H1 (cell line): Measurements from ENCODE around the gene INSIG1. TPM values are rescaled to one million over a fixed set of nuclear protein-coding genes. Genes with fewer than 3 reads are reported as not detected.

ENCODE experiments used
- CTCF ChIA-PET: fragments of 300-600 bp; sonication (Branson Sonifier 250); formaldehyde crosslinking; loops from one replicate; lab custom pipeline; 2021; ENCODE audit not compliant: partially characterized antibody; lab: Charles Lee
- POLR2A ChIA-PET: fragments of 300-600 bp; sonication (Branson Sonifier 250); formaldehyde crosslinking; loops from one replicate; lab custom pipeline; 2021; ENCODE audit warnings: inconsistent platforms; ENCODE audit not compliant: partially characterized antibody; lab: Charles Lee
- DNase-seq, 2 experiments: peaks; one replicate each; pipeline versions ENCODE4 v3.0.0 to v3.0.0-alpha.2; 2010 to 2022; ENCODE audit warnings: low spot score in 2 of 2, low read depth in 1 of 2, mixed read lengths in 1 of 2
- FAIRE-seq: peaks from 2 replicates; lab custom pipeline; 2011; peaks lifted over from hg19 to GRCh38; lab: Jason Lieb, UNC
- H2AFZ ChIP-seq: 2 replicates; pipeline ENCODE4 v1.8.1; 2012; ENCODE audit warnings: low read length, inconsistent platforms
- H2AK5ac ChIP-seq: 2 replicates; pipeline ENCODE4 v1.6.1; 2013; ENCODE audit warnings: low read depth, low read length
- H2BK120ac ChIP-seq: replicated peaks from 2 replicates; pipeline ENCODE3; 2013; ENCODE audit warnings: low read depth, low read length, inconsistent platforms
- H2BK12ac ChIP-seq: 2 replicates; pipeline ENCODE4 v1.6.1; 2013; ENCODE audit warnings: low read depth, low read length
- H2BK15ac ChIP-seq: 2 replicates; pipeline ENCODE4 v1.6.1; 2013; ENCODE audit warnings: low read length
- H2BK20ac ChIP-seq: 2 replicates; pipeline ENCODE4 v1.6.1; 2013; ENCODE audit warnings: low read length
- H2BK5ac ChIP-seq: 2 replicates; pipeline ENCODE4 v1.6.1; 2013; ENCODE audit warnings: low read depth, low read length
- H3K14ac ChIP-seq: 2 replicates; pipeline ENCODE4 v1.6.1; 2013; ENCODE audit warnings: inconsistent platforms; ENCODE audit not compliant: insufficient read length
- H3K18ac ChIP-seq: 2 replicates; pipeline ENCODE4 v1.6.1; 2013; ENCODE audit warnings: low read length; ENCODE audit errors: extremely low read depth
- H3K23ac ChIP-seq: 2 replicates; pipeline ENCODE4 v1.6.1; 2013; ENCODE audit warnings: inconsistent platforms; ENCODE audit not compliant: insufficient read length
- H3K23me2 ChIP-seq: 2 replicates; pipeline ENCODE4 v1.6.1; 2013; ENCODE audit warnings: low read depth, low read length
- H3K27ac ChIP-seq: 2 replicates; pipeline ENCODE4 v1.6.1; 2011; ENCODE audit warnings: low read depth, low read length, inconsistent platforms
- H3K27me3 ChIP-seq, 4 experiments: replicated peaks in 1 of 4; 1 replicate in 1 of 4; 2 replicates in 3 of 4; pipeline versions ENCODE4 v1.6.1 to v1.8.1; 2011 to 2013; ENCODE audit warnings: low read length in 3 of 4, mild to moderate bottlenecking in 3 of 4, inconsistent platforms in 2 of 4, mixed read lengths in 2 of 4, moderate library complexity in 1 of 4; ENCODE audit not compliant: control insufficient read depth in 3 of 4, insufficient read depth in 3 of 4; ENCODE audit errors: extremely low read depth in 1 of 4
- H3K36me3 ChIP-seq, 4 experiments: 2 replicates each; pipeline versions ENCODE4 v1.6.1 to v1.8.1; 2011 to 2013; ENCODE audit warnings: mild to moderate bottlenecking in 4 of 4, low read length in 3 of 4, moderate library complexity in 2 of 4, control low read depth in 1 of 4, inconsistent platforms in 1 of 4; ENCODE audit not compliant: insufficient read depth in 4 of 4, control insufficient read depth in 2 of 4
- H3K4ac ChIP-seq: replicated peaks from 2 replicates; pipeline ENCODE3; 2013; ENCODE audit warnings: low read length, low read depth, mixed read lengths, inconsistent platforms; ENCODE audit not compliant: insufficient read length
- H3K4me1 ChIP-seq, 4 experiments: replicated peaks in 1 of 4; 1 replicate in 1 of 4; 2 replicates in 3 of 4; pipeline versions ENCODE4 v1.6.1 to v1.8.1; 2011 to 2013; ENCODE audit warnings: low read length in 3 of 4, inconsistent platforms in 2 of 4, mixed read lengths in 1 of 4; ENCODE audit not compliant: insufficient read depth in 4 of 4, control insufficient read depth in 3 of 4
- H3K4me2 ChIP-seq, 2 experiments: 2 replicates each; pipeline versions ENCODE4 v1.6.1 to v1.8.1; 2011 to 2013; ENCODE audit warnings: low read depth in 2 of 2, low read length in 2 of 2, control low read depth in 1 of 2, inconsistent platforms in 1 of 2, mild to moderate bottlenecking in 1 of 2; ENCODE audit not compliant: insufficient read depth in 1 of 2
- H3K4me3 ChIP-seq, 4 experiments: fragments of 200-600, 300-600 bp in 1 of 4; sonication (generic), shearing (Covaris generic), sonication (Bioruptor Twin) in 1 of 4; 2 replicates each; pipeline versions ENCODE4 v1.5.1 to v1.8.1; 2011 to 2016; ENCODE audit warnings: low read length in 4 of 4, low read depth in 3 of 4, control low read depth in 2 of 4, inconsistent platforms in 2 of 4, mild to moderate bottlenecking in 2 of 4, mixed read lengths in 1 of 4, moderate library complexity in 1 of 4; ENCODE audit not compliant: insufficient read depth in 2 of 4; ENCODE audit errors: extremely low read depth in 1 of 4
- H3K56ac ChIP-seq: replicated peaks from 2 replicates; pipeline ENCODE3; 2013; ENCODE audit warnings: low read depth, mild to moderate bottlenecking, mixed read lengths, low read length, inconsistent platforms; ENCODE audit not compliant: insufficient read length
- H3K79me1 ChIP-seq: 2 replicates; pipeline ENCODE4 v1.6.1; 2013; ENCODE audit warnings: low read depth, low read length, control low read depth
- H3K79me2 ChIP-seq, 2 experiments: 2 replicates each; pipeline versions ENCODE4 v1.6.1 to v1.8.1; 2012 to 2013; ENCODE audit warnings: low read length in 2 of 2, mild to moderate bottlenecking in 2 of 2, inconsistent platforms in 1 of 2; ENCODE audit not compliant: insufficient read depth in 2 of 2, control insufficient read depth in 1 of 2
- H3K9ac ChIP-seq, 4 experiments: replicated peaks in 1 of 4; 1 replicate in 1 of 4; 2 replicates in 3 of 4; pipeline versions ENCODE4 v1.6.1 to v1.8.1; 2011 to 2013; ENCODE audit warnings: low read depth in 3 of 4, low read length in 3 of 4, control low read depth in 2 of 4, mild to moderate bottlenecking in 2 of 4, moderate library complexity in 2 of 4, inconsistent platforms in 1 of 4; ENCODE audit errors: extremely low read depth in 1 of 4
- H3K9me3 ChIP-seq, 2 experiments: 2 replicates each; pipeline versions ENCODE4 v1.6.1 to v1.8.1; 2012 to 2013; ENCODE audit warnings: mild to moderate bottlenecking in 2 of 2, moderate library complexity in 2 of 2, control low read depth in 1 of 2, inconsistent platforms in 1 of 2, low read depth in 1 of 2, low read length in 1 of 2, mixed read lengths in 1 of 2; ENCODE audit not compliant: insufficient read depth in 2 of 2
- H4K20me1 ChIP-seq, 2 experiments: replicated peaks in 1 of 2; 2 replicates each; pipeline versions ENCODE3 to v1.8.1; 2011 to 2013; ENCODE audit warnings: inconsistent platforms in 2 of 2, low read length in 2 of 2, mild to moderate bottlenecking in 1 of 2; ENCODE audit not compliant: insufficient read depth in 2 of 2, control insufficient read depth in 1 of 2
- H4K5ac ChIP-seq: 2 replicates; pipeline ENCODE4 v1.6.1; 2013; ENCODE audit warnings: low read length, low read depth, mixed read lengths, inconsistent platforms; ENCODE audit not compliant: insufficient read length
- H4K8ac ChIP-seq: 2 replicates; pipeline ENCODE4 v1.8.0; 2013; ENCODE audit warnings: mild to moderate bottlenecking, moderate library complexity, low read length, inconsistent platforms; ENCODE audit not compliant: insufficient read depth; ENCODE audit errors: extremely low read depth
- H4K91ac ChIP-seq: replicated peaks from 2 replicates; pipeline ENCODE3; 2013; ENCODE audit warnings: low read length, mixed read lengths, inconsistent platforms; ENCODE audit not compliant: insufficient read length
- RAD21 ChIP-seq, 2 experiments: IDR thresholded peaks in 1 of 2; conservative IDR thresholded peaks in 1 of 2; 2 replicates each; pipeline ENCODE4 v1.6.1; 2011; ENCODE audit warnings: low read depth in 2 of 2, low read length in 2 of 2, improper control_type of control experiment in 1 of 2, inconsistent platforms in 1 of 2, mild to moderate bottlenecking in 1 of 2, moderate library complexity in 1 of 2
- WGBS, 2 experiments: shearing (Covaris generic) in 1 of 2; methylation state at CpG; one replicate each; pipeline versions ENCODE4 v1.1.6 to v1.1.7; 2013 to 2015; ENCODE audit warnings: low lambda C conversion rate in 2 of 2, mixed read lengths in 2 of 2, inconsistent platforms in 1 of 2, low coverage in 1 of 2, missing lambda C conversion rate in 1 of 2; ENCODE audit not compliant: insufficient replicate concordance in 2 of 2, insufficient coverage in 1 of 2, insufficient read length in 1 of 2; ENCODE audit errors: extremely low coverage in 1 of 2, missing lambda C conversion rate in 1 of 2; 5-methylcytosine and 5-hydroxymethylcytosine counted together
- polyA plus RNA-seq, 7 experiments: library from polyadenylated mRNA; depleted of rRNA in 3 of 7; stranded (reverse) in 5 of 7; unstranded in 2 of 7; fragments of >200 nt in 5 of 7; fragments of 200-250 nt in 2 of 7; gene quantifications; 1 replicate in 5 of 7; 2 replicates in 1 of 7; 4 replicates in 1 of 7; pipeline versions ENCODE4 v1.2.1 to v1.2.3, GENCODE V29; 2011 to 2013; ENCODE audit warnings: missing spikeins in 2 of 7, mixed read lengths in 2 of 7
- total RNA-seq: library from RNA; stranded (reverse); fragmentation: NEBNext Ultra II Directional; extraction: Animal tissue kit (Norgen Biotek cat#: 25700); gene quantifications from 2 replicates; pipeline ENCODE4 v1.2.1, GENCODE V29; 2021
- TF ChIP-seq, protein P1 (sequence below), 3 experiments: IDR thresholded peaks; 1 replicate in 2 of 3; 2 replicates in 1 of 3; pipeline versions ENCODE4 v1.5.1 to v1.6.1; 2011; ENCODE audit warnings: low read length in 3 of 3, mild to moderate bottlenecking in 3 of 3, inconsistent platforms in 2 of 3, low read depth in 1 of 3, moderate library complexity in 1 of 3; ENCODE audit not compliant: insufficient read depth in 1 of 3; ENCODE audit errors: control extremely low read depth in 1 of 3

Gene INSIG1
- total and polyA plus RNA-seq, 2 of the 8 experiments (the other 6 are each of a cell fraction or from before 2014, with no cell fraction given), result 40.0 to 58.4 TPM

DNA sequence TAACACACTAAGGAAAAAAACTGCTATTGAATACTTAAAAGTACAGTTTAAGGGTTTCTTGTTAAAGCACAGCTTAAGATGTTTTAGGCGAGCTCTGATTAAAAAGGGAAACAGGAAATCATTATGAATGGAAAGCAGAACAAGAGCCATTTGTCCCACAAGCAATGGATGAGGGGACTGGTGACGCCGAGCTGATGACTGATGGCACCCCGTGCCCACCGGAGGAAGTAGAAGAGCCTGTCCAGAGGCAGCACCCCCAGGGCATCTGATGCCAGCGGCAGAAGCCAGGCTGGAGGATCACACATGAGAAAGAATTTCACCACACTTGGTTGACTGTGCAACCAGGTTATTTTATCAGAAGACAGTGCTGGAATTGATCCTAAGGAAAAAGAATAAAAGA lies 15.0 kb upstream of the INSIG1 start:
- Histone ChIP-seq H2BK20ac (no peak overlapping the region), H3K36me3 (no peaks in the 10 kb centered on the region), H3K14ac (no peak overlapping the region), H2BK12ac (no peak overlapping the region), H3K4me3 (no peak overlapping the region), H2AFZ (no peak overlapping the region), H3K18ac (no peak overlapping the region), H3K4me1 (peaks cover 0 to 4% (median 0%) of the 10 kb centered on the region in 4 experiments; a peak in 1 of 7 replicates), H3K9me3 (no peaks in the 10 kb centered on the region), H3K56ac (no peak overlapping the region), H4K8ac (no peak overlapping the region), H3K27me3 (no peaks in the 10 kb centered on the region)
- CTCF ChIA-PET, result interaction anchor here (1.2 to 1.3 kb wide), 3 partner anchors 9 to 272 kb away, joined by 3 read pairs; no protein-coding TSS in a partner anchor
- WGBS, 2 experiments, result 87% methylated on average over 6 of the region's 6 CpGs; no CpG with 5 or more reads in 1 of the 2 experiments
- TF ChIP-seq RAD21 (IDR thresholded peaks at IDR 0.05 in 1 of 2, conservative IDR thresholded peaks at IDR 0.05 in 1 of 2; ENCODE audit: low read depth in 2 of 2, low read length in 2 of 2), result no peak
- TF ChIP-seq, protein P1, sequence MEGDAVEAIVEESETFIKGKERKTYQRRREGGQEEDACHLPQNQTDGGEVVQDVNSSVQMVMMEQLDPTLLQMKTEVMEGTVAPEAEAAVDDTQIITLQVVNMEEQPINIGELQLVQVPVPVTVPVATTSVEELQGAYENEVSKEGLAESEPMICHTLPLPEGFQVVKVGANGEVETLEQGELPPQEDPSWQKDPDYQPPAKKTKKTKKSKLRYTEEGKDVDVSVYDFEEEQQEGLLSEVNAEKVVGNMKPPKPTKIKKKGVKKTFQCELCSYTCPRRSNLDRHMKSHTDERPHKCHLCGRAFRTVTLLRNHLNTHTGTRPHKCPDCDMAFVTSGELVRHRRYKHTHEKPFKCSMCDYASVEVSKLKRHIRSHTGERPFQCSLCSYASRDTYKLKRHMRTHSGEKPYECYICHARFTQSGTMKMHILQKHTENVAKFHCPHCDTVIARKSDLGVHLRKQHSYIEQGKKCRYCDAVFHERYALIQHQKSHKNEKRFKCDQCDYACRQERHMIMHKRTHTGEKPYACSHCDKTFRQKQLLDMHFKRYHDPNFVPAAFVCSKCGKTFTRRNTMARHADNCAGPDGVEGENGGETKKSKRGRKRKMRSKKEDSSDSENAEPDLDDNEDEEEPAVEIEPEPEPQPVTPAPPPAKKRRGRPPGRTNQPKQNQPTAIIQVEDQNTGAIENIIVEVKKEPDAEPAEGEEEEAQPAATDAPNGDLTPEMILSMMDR (IDR thresholded peaks at IDR 0.05; ENCODE audit: control extremely low read depth in 1 of 3, insufficient read depth in 1 of 3, low read depth in 1 of 3, low read length in 3 of 3), result no peak
- TF ChIP-seq, all 59 proteins: peak for 0
- Histone ChIP-seq H3K79me1 (no peaks in the 10 kb centered on the region), H3K4ac (no peak overlapping the region), H2BK5ac (no peak overlapping the region), H4K20me1 (no peaks in the 10 kb centered on the region), H4K91ac (no peak overlapping the region), H3K4me2 (no peak overlapping the region), H2BK15ac (no peak overlapping the region), H4K5ac (no peak overlapping the region), H2AK5ac (no peak overlapping the region), H3K23ac (no peak overlapping the region), H3K27ac (no peak overlapping the region), H2BK120ac (no peak overlapping the region), H3K9ac (no peak overlapping the region), H3K23me2 (no peaks in the 10 kb centered on the region), H3K79me2 (no peaks in the 10 kb centered on the region)
- DNase-seq, result no peak
- FAIRE-seq, result no peak
- POLR2A ChIA-PET, result no interaction called here
